ENCODE data around the gene CALD1.

Gene CALD1

DNA sequence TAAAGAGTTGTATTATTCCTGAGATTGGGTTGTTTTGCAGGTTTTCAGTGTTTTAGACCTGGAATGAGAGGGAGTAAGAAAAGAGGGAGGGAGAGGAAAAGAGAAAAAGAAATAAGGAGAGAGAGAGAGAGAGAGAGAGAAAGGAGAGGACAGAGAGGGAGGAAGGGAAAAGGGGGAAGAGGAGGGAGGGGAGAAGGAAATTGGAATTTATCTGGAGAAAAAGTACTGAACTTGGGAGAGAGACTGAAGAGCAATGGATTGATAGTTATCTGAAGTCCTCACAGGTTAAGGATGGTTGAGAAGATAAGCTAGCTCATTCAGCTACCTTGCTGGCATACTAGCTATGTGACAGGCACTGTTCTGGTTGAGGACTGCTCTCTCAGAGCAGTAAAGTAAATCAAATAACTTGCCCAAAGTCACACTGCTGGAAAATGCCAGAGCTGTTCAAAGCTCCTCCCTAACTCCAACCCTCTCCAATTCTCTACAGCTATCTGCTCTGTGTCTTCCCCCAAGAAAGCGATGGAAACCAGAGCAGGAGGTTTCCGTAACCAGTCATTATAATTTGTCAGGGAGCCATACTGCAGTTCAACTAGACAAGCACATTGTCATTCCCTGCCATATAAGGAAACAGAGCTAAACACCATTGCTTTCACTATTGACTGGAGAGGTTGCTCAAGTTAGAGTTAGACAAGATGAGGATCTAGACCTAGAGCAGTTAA, 10.7 kb downstream of the CALD1 start:
- no peak for DNase-seq

DNA sequence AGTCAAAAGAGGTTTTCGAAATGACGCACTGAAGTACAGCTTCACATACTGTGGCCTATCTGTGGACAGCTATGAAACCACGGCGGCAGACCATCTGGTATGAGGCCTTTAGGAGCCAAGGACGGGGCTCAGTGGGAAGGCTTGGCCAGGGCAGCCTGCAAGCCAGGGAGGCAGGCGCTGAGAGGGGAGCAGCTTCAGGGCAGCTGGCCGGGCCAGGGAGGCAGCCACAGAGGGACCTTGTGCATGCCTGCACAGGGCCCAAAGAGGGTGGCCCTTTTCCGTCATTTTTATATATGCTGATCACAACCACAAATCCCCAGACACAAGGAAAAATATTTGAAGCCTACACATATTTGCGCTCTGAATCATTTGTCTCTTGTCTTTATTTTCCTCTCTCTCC, 13.5 kb downstream of the CALD1 start:
- DNase-seq, result no peak

DNA sequence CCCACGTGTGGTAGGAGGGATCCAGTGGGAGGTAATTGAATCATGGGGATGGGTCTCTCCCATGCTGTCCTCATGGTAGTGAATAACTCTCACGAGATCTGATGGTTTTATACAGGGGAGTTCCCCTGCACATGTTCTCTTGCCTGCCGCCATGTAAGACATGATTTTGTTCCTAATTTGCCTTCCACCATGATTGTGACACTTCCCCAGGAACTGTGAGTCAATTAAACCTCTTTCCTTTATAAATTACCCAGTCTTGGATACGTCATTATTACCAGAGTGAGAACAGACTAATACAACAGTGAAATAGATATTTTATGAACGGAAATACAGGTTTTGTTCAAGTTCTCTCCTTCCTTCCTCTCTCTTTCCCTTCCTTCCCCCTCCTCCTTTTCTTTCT, 15.8 kb downstream of the CALD1 start:
- DNase-seq, result no peak

DNA sequence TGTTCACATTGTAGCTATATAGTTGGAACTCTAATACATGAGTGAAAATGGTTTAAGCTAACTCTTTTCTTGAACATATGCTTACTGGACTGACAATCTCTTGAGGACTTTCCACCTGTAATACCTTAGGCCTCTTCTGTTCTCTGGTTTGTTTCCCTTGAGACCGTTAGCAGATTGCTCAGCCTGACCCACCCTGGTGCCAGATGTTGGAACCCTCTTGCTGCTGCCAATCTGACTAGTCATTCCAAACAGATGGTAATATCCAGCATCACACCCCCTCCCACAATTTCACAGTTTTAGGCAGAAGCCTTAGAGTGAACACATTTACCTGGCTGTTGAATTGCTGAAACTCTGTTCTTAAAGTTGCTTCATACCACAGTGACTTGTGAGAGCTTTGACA, 18.7 kb downstream of the CALD1 start:
- DNase-seq, result no peak

DNA sequence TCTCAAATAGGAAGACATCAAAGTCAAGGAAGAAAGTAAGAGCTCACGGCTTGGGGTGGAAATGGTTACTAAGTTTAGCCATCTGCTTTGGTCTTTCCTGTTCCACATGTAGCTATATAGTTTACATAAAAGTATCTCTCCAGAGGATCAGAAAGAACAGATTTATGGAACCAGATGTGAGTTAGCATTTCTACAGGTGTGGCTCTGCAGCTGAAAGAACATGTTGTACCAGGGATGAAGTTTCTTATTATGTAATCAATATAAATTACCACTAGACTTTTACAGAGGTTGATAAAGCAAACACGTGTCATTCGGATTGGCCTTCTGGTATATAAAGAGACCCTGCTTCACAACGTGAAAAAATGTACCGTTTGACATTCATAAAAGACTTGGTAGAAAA, 19.9 kb downstream of the CALD1 start:
- no peak for DNase-seq

DNA sequence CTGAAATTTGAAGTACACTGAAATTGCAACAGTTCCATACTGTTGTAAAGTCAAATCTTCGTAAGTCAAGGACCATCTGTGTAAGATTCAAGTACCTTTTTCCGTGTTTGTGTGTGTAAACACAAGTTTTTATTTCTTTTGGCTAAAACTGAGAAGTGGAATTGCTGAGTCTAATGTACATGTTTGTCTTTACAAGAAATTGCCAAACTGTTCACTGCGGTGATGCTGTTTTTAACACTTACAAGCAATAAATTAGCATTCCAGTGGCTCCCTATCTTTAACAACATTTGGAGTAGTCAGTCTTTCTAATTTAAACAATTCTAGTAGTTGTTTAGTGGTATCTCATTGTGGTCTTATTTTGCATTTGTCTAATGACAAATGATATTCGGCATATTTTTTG, 23.3 kb downstream of the CALD1 start:
- no peak for DNase-seq

DNA sequence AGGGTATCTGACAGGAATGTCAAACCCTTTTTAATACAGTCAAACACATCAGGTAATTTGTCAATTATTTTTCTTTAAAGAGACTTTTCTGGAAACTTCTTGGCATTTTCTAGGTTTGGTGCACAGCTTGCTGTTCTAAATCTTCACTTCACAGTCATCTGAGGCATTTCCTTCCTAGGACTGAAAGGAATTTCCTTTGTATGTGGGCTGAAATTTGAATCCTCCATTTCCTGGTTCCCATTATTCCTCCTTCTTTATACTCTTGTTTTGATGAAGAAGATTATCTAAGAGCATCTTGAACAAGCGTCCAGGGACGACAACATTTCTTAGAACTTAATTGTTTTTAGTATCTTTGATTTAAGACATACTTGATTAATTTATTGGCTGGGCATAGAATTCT, 24.9 kb downstream of the CALD1 start:
- DNase-seq, result peak; percentile 10

DNA sequence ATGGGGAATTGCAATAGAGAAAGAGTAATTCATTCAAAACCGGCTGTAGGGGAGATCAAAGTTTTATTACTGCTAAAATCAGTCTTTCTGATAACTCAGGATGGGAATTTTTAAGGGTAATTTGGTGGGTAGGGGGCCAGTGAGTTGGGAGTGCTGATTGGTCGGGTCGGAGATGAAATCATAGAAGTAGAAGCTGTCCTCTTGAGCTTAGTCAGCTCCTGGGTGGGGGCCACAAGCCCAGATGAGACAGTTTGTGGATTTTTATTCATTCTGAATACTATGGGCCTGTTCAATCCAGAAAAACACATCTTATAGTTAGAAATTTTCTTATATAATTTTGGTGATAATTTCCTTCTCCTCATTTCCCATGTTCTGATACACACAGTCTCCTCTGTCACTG, 25.4 kb downstream of the CALD1 start:
- no peak for DNase-seq

DNA sequence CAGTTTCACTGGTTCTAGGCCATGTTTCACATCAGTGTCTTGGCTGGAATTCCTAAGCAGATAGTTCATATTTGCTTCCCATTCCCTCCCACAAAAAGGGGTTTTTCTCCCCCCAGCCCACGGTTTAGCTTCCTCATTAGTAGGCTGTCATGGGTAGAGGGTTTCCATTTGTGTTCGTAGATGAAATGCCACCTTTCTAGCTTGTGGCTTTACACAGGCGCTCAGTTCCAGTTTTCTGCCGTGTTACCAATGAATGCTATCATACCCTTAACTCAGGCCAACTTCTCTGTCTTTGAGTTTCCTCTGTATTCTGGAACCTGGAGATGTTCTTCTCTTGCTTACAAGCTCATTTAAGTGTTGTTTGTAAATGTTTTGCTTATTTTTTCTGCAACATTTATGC, 26.8 kb downstream of the CALD1 start:
- DNase-seq, result no peak

DNA sequence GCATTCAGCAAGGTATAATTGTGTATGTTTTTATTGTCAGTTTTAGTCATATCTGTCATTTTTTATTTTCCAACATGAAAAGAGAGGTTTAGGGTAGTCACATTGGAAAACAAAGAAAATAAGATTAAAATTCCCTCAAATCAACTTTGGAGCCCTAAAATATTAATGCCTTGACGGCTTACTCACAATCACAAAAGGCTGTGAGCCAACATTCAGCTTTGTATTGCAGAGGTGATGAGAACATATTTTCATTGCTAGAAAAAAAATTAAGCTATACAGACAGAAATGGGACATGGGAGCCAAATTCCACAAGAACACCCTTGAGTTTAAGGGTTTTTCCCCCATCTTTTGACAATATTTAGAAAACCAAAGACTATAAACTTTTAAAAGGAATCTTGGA, 30.2 kb downstream of the CALD1 start:
- DNase-seq, result no peak

DNA sequence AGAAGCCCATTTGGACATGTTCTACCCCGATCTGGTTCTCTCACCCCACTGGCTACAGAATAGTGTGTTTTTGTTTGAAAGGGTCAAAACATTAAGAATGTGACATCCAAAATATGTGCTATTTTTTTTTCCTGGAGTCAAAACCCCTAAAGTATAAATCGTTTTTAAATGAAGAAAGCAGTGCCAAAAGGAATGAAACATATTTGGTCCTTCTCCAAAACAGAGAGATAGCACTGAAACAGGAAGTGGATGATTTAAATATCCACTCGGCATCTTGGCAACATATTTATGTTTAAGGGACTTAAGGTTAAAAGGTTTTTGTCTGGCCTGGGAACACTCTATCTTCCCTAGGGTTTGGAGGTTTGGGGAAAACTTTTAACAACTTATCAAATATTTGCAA, 32.3 kb downstream of the CALD1 start:
- DNase-seq, result no peak

DNA sequence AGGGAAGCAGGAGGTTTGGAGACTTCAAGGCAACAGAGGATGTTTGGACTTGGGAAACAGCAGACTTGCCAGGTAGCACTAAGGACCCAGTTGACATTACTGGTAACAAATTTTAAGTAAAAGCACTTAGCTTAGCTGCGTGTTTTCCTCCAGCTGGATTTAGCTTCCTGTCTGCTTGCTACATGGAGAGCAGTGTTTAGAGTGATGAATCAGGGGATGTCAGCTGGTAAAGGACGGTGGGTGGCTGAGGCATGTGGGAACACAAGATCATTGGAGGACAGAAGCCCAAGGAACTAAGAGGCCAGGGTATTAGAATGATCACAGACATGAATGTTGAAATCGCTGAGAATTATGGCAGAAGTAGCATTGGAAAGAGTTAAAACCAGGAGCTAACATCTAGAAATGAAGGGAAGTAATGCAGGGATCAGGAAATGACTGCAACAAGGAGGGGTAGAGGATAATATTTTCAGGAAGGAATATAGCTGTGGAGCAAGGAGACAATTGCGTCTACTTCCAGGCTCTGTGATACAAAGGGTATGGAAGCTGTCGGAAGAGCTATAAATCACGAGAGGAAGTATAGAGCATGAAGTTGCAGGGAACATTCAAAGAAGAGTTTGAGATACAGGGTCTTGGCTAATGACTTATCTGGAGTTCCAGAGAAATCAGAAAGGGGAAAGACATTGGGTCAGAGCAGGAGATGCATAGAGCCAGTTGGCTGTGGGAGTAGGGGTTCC, 34.4 kb downstream of the CALD1 start:
- DNase-seq, result no peak

DNA sequence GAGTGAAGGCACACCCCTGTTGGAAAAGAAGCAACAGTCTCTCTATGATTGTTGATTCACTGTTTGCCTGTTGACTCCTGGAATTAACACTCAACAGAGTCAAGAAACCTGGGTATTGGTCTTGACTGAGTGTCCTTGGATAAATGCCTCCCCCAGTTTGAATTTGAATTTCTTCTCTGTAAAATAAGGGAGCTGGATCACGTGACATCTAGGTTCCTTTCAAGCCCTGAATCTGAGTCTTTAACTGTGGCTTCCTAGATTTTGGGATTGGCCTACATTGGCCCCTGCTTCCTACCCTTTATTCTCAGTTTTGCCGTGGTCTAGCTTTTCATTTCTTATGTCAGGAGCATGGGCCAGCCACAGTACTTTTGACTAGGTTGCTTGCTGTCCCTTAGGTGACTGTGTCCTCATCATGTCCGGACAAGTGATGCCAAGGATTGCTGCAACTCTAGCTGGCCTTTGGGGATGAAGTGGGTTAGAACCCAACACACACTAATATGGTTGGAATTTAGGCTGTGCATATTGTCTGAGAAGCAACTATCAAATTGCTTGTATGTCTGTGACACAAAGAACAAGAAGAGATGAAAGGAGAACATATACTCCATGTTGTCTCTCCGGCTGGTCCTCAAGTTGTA, 35.4 kb downstream of the CALD1 start:
- no peak for DNase-seq

DNA sequence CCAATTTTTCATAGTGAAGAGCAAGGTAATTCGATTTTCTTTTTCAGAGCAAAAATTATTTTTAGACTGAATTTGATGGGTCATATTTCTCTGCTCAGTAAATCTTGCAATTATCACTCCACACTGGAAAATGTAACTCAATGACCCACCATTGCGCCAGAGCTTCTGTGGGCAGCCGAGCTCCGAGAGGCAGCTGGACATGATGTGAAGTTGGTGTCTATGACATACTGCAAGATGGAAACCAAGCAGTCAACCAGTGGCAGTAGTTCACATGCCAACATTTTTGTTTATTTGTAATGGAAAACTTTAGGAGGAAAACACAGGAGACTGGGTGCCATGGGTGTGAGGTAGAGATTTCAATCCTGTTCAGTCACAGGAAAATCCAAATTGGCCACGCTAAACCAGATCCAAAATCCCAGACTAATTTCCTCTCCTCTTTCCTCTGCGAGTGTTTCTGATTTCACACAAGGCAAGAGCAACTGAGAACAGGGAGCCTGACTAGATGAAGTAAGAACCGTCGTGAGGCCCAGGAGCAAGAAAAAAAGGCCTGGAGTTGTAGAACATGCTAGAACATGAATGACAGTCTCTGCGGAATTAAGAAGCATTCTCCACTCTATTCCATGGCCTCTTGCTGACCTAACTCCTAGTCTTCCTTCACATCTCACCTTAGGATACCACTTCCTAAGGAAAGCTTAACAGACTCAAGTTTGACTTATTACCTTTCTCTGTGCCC, 39.3 kb downstream of the CALD1 start:
- no peak for DNase-seq

DNA sequence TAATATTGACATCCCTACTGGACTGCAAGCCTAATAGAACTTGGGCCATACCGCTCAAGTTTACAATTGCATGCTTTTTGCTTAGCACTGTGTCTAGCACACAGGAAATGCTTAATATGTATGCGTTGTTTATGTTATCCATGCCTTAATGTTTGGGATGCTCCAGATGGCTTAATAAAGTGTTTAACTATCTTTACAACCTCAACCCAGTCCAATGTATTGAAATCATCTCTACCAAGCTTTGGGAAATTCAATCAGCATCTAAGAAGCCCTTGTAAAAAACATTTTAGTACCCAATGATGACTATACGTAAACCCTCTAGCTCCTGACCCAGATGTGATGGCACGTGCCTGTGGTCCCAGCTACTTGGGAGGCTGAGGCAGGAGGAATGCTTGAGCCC, 40.0 kb downstream of the CALD1 start:
- DNase-seq, result no peak

DNA sequence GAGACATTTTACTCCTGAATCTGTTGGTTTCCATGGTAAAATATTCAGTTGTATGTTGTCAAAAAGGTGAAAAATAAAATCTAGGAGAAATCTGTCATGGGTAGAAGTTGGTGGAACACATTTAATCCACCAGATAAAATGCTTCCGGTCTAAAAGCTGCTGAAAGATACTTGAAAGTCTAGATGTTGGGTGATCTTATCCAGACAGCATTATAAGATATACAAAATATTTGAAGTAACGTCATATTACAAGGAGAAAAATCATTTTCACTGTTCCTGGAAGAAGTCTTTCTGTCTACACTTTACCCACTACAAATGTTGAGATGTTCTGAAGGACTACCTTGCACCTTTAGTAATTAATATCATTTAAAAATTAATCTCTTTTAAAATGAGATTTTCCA, 40.9 kb downstream of the CALD1 start:
- DNase-seq, result no peak

DNA sequence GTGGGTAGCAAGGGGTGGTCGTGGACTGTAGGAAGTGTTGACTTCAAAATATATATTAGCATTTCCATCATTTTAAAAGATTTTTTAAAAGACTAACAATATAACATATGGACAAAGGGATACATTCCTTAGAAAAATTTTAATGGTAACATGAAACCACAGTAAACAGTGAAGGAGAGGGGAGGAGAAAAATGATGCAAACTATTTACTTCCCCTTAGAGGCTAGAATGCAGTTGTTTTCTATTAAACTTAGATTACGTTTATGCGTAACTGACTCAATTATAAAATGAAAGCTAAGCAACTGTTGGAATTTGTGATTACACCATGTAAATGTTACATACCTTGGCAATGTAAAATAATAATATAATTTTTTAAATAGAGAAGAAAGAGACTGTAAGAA, 41.3 kb downstream of the CALD1 start:
- DNase-seq, result no peak

DNA sequence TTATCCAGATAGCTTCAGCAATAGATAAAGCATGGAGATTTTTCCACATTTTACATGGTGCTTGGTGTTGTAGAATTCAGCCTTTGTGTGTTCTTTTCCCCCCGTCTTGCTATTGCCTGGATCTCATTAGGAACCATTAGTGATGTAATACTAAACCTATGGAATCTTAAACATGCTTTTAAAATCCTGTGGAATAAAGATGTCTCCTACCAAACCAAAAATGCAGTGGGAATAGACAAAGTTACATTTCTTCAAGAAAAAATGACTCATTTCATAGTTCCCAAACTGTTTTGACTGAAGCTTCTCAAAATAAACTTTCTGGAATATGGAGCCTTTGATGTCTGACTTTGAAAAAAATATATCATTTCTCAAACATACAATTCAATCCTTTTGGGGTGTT, 44.0 kb downstream of the CALD1 start:
- no peak for DNase-seq

DNA sequence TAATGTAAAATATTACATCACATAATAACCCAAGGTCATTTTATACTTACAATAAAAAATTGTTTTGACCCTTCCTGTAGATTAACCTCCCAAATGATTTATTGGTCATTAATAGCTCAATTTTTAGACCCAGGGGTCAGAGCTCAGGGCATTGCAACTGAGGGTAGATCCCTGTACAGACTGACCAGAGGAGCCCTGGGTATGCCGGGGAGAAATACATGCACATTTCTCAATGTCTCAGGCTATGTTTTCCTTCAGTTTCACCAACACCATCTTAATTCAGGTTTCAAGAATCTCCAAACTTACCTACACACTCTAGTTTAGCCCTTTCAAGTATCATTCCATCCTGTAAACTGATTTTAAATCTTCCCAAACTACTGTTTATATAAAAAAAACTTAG, 46.2 kb downstream of the CALD1 start:
- DNase-seq, result no peak

DNA sequence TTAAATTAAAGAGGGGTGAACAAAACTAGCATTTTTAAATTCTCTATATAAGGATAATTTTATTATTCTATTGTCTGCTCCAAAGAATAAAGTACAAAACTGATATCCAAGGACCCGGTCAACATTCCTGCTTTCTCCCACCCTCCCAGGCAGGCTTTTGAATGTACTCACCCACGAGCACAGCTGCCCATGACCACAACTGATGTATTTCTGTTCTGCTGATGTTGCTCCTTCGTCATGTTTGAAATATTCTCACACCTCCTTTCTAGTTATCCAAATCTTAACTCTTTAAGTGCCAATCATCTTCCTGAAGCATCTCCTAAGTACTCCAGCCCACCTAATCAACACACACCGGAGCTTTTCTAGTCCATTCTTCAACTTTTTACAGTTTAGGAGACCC, 46.7 kb downstream of the CALD1 start:
- DNase-seq, result no peak

DNA sequence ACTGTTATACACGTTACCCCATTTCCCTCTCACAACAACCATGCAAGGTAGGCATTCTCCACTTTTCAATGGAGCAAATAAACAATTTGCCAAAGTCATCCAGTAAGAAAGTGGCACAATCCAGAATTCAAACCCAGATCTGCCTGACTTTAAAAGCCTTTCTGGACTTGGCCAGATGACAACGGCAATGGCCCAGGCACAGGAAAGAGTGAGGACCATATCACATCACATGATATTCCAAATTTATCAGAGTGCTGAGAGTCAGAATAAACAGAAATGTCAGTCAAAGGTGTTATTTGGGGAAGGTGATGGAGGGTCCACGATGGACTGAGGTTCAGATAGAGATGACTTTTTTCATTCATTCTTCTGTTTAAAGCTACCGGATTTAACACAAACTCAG, 48.0 kb downstream of the CALD1 start:
- DNase-seq, result no peak

DNA sequence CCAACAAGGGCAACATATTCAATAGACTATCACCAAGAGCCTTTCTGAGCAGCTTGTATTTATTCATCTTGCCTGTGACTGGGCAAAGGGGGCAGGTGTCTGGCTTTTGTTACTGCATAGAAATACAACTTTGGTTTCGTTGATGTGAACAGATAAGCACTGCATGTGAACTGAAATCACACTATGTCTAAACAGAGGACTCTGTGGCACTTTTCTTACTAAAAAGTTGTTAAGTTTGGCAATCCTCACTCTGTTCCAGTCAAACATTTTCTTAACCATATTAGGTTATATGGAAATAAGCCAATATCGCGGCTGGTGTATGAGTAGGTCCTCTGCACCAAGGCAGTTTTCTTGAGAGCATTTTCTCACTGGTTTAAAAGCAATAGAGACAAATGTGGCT, 48.5 kb downstream of the CALD1 start:
- DNase-seq, result no peak

DNA sequence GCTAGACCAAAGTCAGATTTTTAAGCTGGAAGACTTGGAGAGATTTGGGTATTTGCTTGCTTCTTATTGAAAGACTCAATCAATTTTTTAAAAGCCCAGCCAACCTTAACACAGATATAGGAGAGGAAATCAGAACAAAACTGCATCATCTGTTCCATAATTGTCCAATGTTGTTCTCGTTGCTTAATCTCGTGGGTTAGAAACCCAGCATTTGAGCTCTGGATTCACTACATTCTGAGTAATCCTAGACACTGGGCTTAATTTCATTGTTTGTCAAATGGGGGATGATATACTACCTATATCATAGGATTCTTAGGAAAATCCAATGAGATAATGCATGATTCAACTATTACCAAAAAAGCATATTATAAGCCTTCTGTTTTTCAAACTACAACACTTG, 48.9 kb downstream of the CALD1 start:
- no peak for DNase-seq
